ENCODE measurements around the gene CCL22.
"Not testable (repeated sequence)": the region's sequence is repeated elsewhere in the genome, so short reads cannot be mapped to it uniquely, and the experiment has no call there.

Gene CCL22

DNA sequence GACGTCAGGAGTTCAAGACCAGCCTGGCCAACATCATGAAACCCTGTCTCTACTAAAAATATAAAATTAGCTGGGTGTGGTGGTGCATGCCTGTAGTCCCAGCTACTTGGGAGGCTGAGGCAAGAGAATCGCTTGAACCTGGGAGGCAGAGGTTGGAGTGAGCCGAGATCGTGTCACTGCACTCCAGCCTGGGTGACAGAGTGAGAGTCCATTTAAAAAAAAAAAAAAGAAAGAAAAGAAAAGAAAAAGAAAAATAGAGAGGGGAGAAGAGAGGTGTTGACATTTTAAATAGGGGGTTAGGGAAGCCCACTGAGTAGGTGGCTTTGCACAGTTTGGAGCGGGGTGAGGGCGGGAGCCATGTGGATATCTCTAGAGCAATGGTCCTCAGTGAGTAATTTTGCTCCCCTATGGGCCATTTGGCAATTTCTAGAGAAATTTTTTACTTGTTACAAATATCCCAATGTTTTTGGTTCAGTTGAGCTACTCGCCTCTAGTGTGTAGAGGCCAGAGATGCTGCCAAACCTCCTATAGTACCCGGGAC lies 16.4 kb downstream of the CCL22 start:
- H3K27me3 ChIP-seq (replicated peaks; ENCODE audit: control insufficient read depth, insufficient read depth, low read length, poor library complexity, severe bottlenecking); H3K4me1 ChIP-seq (ENCODE audit: control insufficient read depth, insufficient read depth, low read length, poor library complexity, severe bottlenecking): not testable (repeated sequence)

GRCh38 chr16:57376313-57376818 lies 17.8 kb downstream of the CCL22 start:
- no peak overlapping the region for H3K4me3 ChIP-seq (ENCODE audit: insufficient read depth, low read depth, low read length, poor library complexity, severe bottlenecking)
- H3K27me3 ChIP-seq (replicated peaks; ENCODE audit: control insufficient read depth, insufficient read depth, low read length, poor library complexity, severe bottlenecking): no peaks in the 10 kb centered on the region
- H3K27ac ChIP-seq (ENCODE audit: insufficient read depth, low read length, poor library complexity, severe bottlenecking): no peak overlapping the region
- no peaks in the 10 kb centered on the region for H3K36me3 ChIP-seq (ENCODE audit: control insufficient read depth, insufficient read depth, low read length)
- H3K4me1 ChIP-seq (ENCODE audit: control insufficient read depth, insufficient read depth, low read length, poor library complexity, severe bottlenecking): no peaks in the 10 kb centered on the region
- no peak for DNase-seq
- no peaks in the 10 kb centered on the region for H3K9me3 ChIP-seq (ENCODE audit: control insufficient read depth, low read length)

More for the DNA sequence above, 16.4 kb downstream of the CCL22 start:
- not testable (repeated sequence) for H3K4me3 ChIP-seq (ENCODE audit: insufficient read depth, low read depth, low read length, poor library complexity, severe bottlenecking); H3K9me3 ChIP-seq (ENCODE audit: control insufficient read depth, low read length); DNase-seq; H3K36me3 ChIP-seq (ENCODE audit: control insufficient read depth, insufficient read depth, low read length); H3K27ac ChIP-seq (ENCODE audit: insufficient read depth, low read length, poor library complexity, severe bottlenecking)

DNA sequence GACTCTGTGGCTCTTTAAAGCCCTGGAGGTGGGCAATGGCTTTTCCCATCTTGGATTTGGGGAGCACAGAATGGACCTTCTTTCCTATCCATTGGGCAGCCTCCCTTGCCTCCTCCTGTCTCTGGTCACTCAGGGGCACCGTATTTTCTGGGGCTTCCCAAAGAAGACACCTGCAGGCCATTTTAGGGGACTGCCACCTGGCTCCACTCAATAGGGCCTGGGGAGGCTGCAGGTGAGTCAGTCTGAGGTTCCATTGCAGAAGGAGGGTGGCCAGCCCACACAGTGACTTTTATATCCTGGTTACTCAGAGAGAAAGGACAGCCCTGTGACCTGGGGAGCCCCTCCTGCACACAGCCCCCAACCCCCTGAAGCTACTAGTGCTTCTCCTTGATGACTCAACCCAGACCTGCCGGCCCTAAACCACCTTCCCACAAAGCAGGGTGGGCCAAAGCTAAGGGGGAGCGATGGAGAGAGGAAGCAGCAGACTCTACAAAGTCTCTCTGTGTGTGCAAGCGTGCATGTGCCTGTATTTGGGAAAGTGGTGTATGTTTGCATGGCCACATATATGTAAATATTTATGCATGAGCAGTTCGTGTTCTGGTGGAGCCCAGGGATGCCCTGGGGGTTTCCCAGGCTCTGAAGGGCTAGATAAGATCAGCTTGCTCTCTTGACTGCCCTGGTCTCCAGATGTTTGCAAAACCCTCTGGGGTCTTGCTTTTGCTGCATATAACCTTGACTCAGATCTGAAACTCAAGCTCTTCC lies 18.7 kb downstream of the CCL22 start:
- Histone ChIP-seq H3K27me3 (replicated peaks; ENCODE audit: control insufficient read depth, insufficient read depth, low read length, poor library complexity, severe bottlenecking) (no peaks in the 10 kb centered on the region), H3K27ac (ENCODE audit: insufficient read depth, low read length, poor library complexity, severe bottlenecking) (no peak overlapping the region), H3K4me3 (ENCODE audit: insufficient read depth, low read depth, low read length, poor library complexity, severe bottlenecking) (no peak overlapping the region), H3K36me3 (ENCODE audit: control insufficient read depth, insufficient read depth, low read length) (no peaks in the 10 kb centered on the region), H3K9me3 (ENCODE audit: control insufficient read depth, low read length) (no peaks in the 10 kb centered on the region), H3K4me1 (ENCODE audit: control insufficient read depth, insufficient read depth, low read length, poor library complexity, severe bottlenecking) (no peaks in the 10 kb centered on the region)
- no peak for DNase-seq

DNA sequence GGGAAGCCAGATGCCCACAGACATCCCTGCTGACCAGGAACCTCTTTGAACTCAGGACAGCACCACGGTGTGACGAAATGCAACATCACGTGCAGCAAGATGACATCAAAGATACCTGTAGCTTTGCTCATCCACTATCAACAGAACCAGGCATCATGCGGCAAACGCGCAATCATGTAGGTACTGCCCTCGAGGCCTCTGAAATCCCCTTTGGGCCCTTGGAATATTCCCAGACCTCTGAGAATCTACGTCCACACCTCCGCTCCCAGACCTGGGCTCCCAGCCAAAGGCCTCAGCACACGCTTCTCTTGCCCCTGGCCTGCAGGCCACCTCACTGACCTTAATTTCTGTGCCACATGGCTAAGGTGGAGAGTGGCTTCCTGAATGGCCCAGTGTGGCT lies 21.0 kb downstream of the CCL22 start:
- H3K4me3 ChIP-seq (ENCODE audit: insufficient read depth, low read depth, low read length, poor library complexity, severe bottlenecking): no peak overlapping the region
- H3K27me3 ChIP-seq (replicated peaks; ENCODE audit: control insufficient read depth, insufficient read depth, low read length, poor library complexity, severe bottlenecking): no peaks in the 10 kb centered on the region
- no peaks in the 10 kb centered on the region for H3K4me1 ChIP-seq (ENCODE audit: control insufficient read depth, insufficient read depth, low read length, poor library complexity, severe bottlenecking)
- no peak for DNase-seq
- no peaks in the 10 kb centered on the region for H3K36me3 ChIP-seq (ENCODE audit: control insufficient read depth, insufficient read depth, low read length)
- no peak overlapping the region for H3K27ac ChIP-seq (ENCODE audit: insufficient read depth, low read length, poor library complexity, severe bottlenecking)
- H3K9me3 ChIP-seq (ENCODE audit: control insufficient read depth, low read length): no peaks in the 10 kb centered on the region

GRCh38 chr16:57380671-57381462 lies 22.3 kb downstream of the CCL22 start:
- Histone ChIP-seq H3K4me3 (ENCODE audit: insufficient read depth, low read depth, low read length, poor library complexity, severe bottlenecking) (no peak overlapping the region), H3K27ac (ENCODE audit: insufficient read depth, low read length, poor library complexity, severe bottlenecking) (no peak overlapping the region), H3K4me1 (ENCODE audit: control insufficient read depth, insufficient read depth, low read length, poor library complexity, severe bottlenecking) (no peaks in the 10 kb centered on the region), H3K36me3 (ENCODE audit: control insufficient read depth, insufficient read depth, low read length) (no peaks in the 10 kb centered on the region), H3K9me3 (ENCODE audit: control insufficient read depth, low read length) (no peaks in the 10 kb centered on the region), H3K27me3 (replicated peaks; ENCODE audit: control insufficient read depth, insufficient read depth, low read length, poor library complexity, severe bottlenecking) (no peaks in the 10 kb centered on the region)
- DNase-seq: no peak

DNA sequence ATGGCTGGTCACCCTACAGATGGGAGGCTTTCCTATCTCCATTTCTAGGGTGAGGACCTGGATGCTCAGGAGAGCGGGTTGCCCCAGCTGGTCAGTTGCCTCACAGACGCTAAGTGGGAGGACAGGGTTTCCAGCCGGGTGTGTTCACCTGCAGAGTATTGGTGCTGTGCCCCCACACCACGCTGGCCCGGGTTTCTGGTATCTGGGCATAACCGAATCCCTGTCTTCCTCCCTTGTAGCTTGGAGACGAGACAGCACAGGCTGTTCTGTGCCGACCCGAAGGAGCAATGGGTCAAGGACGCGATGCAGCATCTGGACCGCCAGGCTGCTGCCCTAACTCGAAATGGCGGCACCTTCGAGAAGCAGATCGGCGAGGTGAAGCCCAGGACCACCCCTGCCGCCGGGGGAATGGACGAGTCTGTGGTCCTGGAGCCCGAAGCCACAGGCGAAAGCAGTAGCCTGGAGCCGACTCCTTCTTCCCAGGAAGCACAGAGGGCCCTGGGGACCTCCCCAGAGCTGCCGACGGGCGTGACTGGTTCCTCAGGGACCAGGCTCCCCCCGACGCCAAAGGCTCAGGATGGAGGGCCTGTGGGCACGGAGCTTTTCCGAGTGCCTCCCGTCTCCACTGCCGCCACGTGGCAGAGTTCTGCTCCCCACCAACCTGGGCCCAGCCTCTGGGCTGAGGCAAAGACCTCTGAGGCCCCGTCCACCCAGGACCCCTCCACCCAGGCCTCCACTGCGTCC lies 23.4 kb downstream of the CCL22 start:
- no peaks in the 10 kb centered on the region for H3K27me3 ChIP-seq (replicated peaks; ENCODE audit: control insufficient read depth, insufficient read depth, low read length, poor library complexity, severe bottlenecking)
- no peak for DNase-seq
- H3K9me3 ChIP-seq (ENCODE audit: control insufficient read depth, low read length): no peaks in the 10 kb centered on the region
- H3K36me3 ChIP-seq (ENCODE audit: control insufficient read depth, insufficient read depth, low read length): no peaks in the 10 kb centered on the region
- H3K27ac ChIP-seq (ENCODE audit: insufficient read depth, low read length, poor library complexity, severe bottlenecking): no peak overlapping the region
- no peak overlapping the region for H3K4me3 ChIP-seq (ENCODE audit: insufficient read depth, low read depth, low read length, poor library complexity, severe bottlenecking)
- no peaks in the 10 kb centered on the region for H3K4me1 ChIP-seq (ENCODE audit: control insufficient read depth, insufficient read depth, low read length, poor library complexity, severe bottlenecking)

DNA sequence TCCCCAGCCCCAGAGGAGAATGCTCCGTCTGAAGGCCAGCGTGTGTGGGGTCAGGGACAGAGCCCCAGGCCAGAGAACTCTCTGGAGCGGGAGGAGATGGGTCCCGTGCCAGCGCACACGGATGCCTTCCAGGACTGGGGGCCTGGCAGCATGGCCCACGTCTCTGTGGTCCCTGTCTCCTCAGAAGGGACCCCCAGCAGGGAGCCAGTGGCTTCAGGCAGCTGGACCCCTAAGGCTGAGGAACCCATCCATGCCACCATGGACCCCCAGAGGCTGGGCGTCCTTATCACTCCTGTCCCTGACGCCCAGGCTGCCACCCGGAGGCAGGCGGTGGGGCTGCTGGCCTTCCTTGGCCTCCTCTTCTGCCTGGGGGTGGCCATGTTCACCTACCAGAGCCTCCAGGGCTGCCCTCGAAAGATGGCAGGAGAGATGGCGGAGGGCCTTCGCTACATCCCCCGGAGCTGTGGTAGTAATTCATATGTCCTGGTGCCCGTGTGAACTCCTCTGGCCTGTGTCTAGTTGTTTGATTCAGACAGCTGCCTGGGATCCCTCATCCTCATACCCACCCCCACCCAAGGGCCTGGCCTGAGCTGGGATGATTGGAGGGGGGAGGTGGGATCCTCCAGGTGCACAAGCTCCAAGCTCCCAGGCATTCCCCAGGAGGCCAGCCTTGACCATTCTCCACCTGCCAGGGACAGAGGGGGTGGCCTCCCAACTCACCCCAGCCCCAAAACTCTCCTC lies 24.1 kb downstream of the CCL22 start:
- DNase-seq: no peak
- Histone ChIP-seq H3K27ac (ENCODE audit: insufficient read depth, low read length, poor library complexity, severe bottlenecking) (no peak overlapping the region), H3K36me3 (ENCODE audit: control insufficient read depth, insufficient read depth, low read length) (no peaks in the 10 kb centered on the region), H3K9me3 (ENCODE audit: control insufficient read depth, low read length) (no peaks in the 10 kb centered on the region), H3K27me3 (replicated peaks; ENCODE audit: control insufficient read depth, insufficient read depth, low read length, poor library complexity, severe bottlenecking) (no peaks in the 10 kb centered on the region), H3K4me3 (ENCODE audit: insufficient read depth, low read depth, low read length, poor library complexity, severe bottlenecking) (no peak overlapping the region), H3K4me1 (ENCODE audit: control insufficient read depth, insufficient read depth, low read length, poor library complexity, severe bottlenecking) (no peaks in the 10 kb centered on the region)

- Histone ChIP-seq H3K4me3 (ENCODE audit: insufficient read depth, low read depth, low read length, poor library complexity, severe bottlenecking) (no peak overlapping the region), H3K4me1 (ENCODE audit: control insufficient read depth, insufficient read depth, low read length, poor library complexity, severe bottlenecking) (no peaks in the 10 kb centered on the region), H3K9me3 (ENCODE audit: control insufficient read depth, low read length) (no peaks in the 10 kb centered on the region), H3K27me3 (replicated peaks; ENCODE audit: control insufficient read depth, insufficient read depth, low read length, poor library complexity, severe bottlenecking) (no peaks in the 10 kb centered on the region), H3K27ac (ENCODE audit: insufficient read depth, low read length, poor library complexity, severe bottlenecking) (no peak overlapping the region), H3K36me3 (ENCODE audit: control insufficient read depth, insufficient read depth, low read length) (no peaks in the 10 kb centered on the region)
- no peak for DNase-seq
Observed at GRCh38 chr16:57383276-57384247, 25.0 kb downstream of the CCL22 start.
